GM23338 (cell line): ENCODE data around the gene SPDYE1.

Experiments
- CTCF ChIP-seq, 2 experiments: fragments of 200-600 bp in 1 of 2; sonication (generic) in 1 of 2; conservative IDR thresholded peaks; 2 replicates each; pipeline versions ENCODE4 v1.5.1 to v1.6.1; 2016 to 2017; ENCODE audit warnings: antibody characterized with exemption in 2 of 2, low read depth in 2 of 2, mild to moderate bottlenecking in 2 of 2, moderate library complexity in 1 of 2
- EZH2 ChIP-seq: fragments of 200-600 bp; sonication (generic); IDR thresholded peaks from one replicate; pipeline ENCODE4 v1.8.0; 2017; ENCODE audit warnings: antibody characterized with exemption, mild to moderate bottlenecking, low read depth; ENCODE audit not compliant: unreplicated experiment
- EZH2phosphoT487 ChIP-seq: fragments of 200-600 bp; sonication (generic); IDR thresholded peaks from one replicate; pipeline ENCODE4 v1.8.1; 2018; ENCODE audit warnings: antibody characterized with exemption; ENCODE audit not compliant: unreplicated experiment
- JUNB ChIP-seq: IDR thresholded peaks from one replicate; pipeline ENCODE4 v1.6.1; 2016; ENCODE audit warnings: antibody characterized with exemption; ENCODE audit not compliant: unreplicated experiment
- POLR2AphosphoS5 ChIP-seq: IDR thresholded peaks from 2 replicates; pipeline ENCODE4 v1.6.1; 2016; ENCODE audit warnings: antibody characterized with exemption, low read depth
- REST ChIP-seq: IDR thresholded peaks from one replicate; pipeline ENCODE4 v1.6.1; 2018; ENCODE audit warnings: antibody characterized with exemption; ENCODE audit not compliant: unreplicated experiment
- ZNF331 ChIP-seq: fragments of 250-450 bp; sonication (Bioruptor Pico); IDR thresholded peaks from 2 replicates; pipeline ENCODE4 v1.5.0; 2020; ENCODE audit warnings: low read depth, mild to moderate bottlenecking, moderate library complexity

- TF ChIP-seq ZNF331 (CRISPR knock-in tag) (no peak), CTCF (conservative IDR thresholded peaks at IDR 0.05; ENCODE audit: low read depth in 2 of 2) (no peak), EZH2 (no peak), EZH2phosphoT487 (no peak), REST (no peak), POLR2AphosphoS5 (no peak), JUNB (no peak)
Measured at GRCh38 chr7:44042221-44042620, 44.5 kb downstream of the SPDYE1 start.
